ENCODE results near the gene ETV6.

- TF ChIP-seq CTCF (IDR thresholded peaks at IDR 0.05) (no peak), POLR2A (IDR thresholded peaks at IDR 0.05) (no peak)
Observed at GRCh38 chr12:11676052-11676451, 26.6 kb downstream of the ETV6 start.

All from uterus (tissue), 2 donors.